ENCODE data around the gene URAD. TPM values are rescaled to one million over a fixed set of nuclear protein-coding genes. Genes with fewer than 3 reads are reported as not detected.
"Not testable (repeated sequence)": the region's sequence is repeated elsewhere in the genome, so short reads cannot be mapped to it uniquely, and the experiment has no call there.

The URAD gene
- total RNA-seq, 1 donor from 2014 or later, result not detected

- Mint-ChIP-seq H3K27ac (no peak overlapping the region), H3K36me3 (no peaks in the 10 kb centered on the region), H3K27me3 (ENCODE audit: low read depth) (peaks cover 17% of the 10 kb centered on the region), H3K9me3 (no peaks in the 10 kb centered on the region), H3K4me3 (no peak overlapping the region), H3K4me1 (peaks cover 11% of the 10 kb centered on the region)
- no peak for TF ChIP-seq CTCF (IDR thresholded peaks at IDR 0.05; ENCODE audit: unreplicated experiment)
- no peak for DNase-seq (ENCODE audit: low spot score in 2 of 2, unreplicated experiment in 2 of 2)
These were observed 25.8 kb upstream of the URAD start for GRCh38 chr13:28014301-28014700.

DNA sequence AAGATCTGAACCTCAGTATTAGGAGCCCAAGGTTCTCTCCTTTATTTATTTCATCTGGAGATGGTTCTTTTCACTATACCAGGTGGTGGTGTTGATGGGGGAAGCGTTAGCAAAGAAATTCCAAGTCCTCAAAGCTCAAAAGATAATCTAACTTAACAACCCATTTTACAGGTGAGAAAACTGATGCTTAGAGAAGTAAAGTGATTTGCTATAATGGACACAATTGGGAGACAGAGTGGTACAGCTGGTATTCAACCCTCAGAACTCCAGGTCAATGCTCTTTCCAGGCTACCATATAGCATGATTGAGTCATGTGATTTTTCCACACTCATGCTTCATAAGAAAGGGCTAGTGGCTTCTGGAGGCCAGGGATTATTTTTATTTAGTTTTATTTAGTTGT, 25.0 kb upstream of the URAD start:
- H3K27ac Mint-ChIP-seq, result no peak overlapping the region
- H3K4me3 Mint-ChIP-seq, result no peak overlapping the region
- no peak for TF ChIP-seq CTCF (IDR thresholded peaks at IDR 0.05; ENCODE audit: unreplicated experiment)
- no peak for DNase-seq (ENCODE audit: low spot score in 2 of 2, unreplicated experiment in 2 of 2)
- H3K27me3 Mint-ChIP-seq (ENCODE audit: low read depth), result peaks cover 19% of the 10 kb centered on the region
- H3K9me3 Mint-ChIP-seq, result no peaks in the 10 kb centered on the region
- peaks cover 7% of the 10 kb centered on the region for H3K4me1 Mint-ChIP-seq
- H3K36me3 Mint-ChIP-seq, result no peaks in the 10 kb centered on the region

DNA sequence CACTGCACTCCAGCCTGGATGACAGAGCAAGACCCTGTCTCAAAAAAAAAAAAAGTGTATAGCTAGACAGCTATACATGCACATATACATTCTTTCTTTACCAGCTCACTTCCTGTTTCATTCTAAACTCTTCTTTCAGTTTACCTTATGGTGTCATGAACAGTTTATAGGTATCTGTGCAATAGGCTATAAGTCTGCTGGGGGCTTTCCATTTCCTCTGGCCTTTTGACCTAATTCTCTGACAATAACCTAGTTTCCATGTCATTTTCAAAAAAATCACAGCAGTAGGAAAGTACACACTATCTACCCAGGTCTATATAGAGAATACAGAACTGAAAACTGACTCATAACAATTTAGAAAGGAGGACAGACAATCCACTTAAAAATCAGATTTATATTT, 24.4 kb upstream of the URAD start:
- DNase-seq (ENCODE audit: low spot score in 2 of 2, unreplicated experiment in 2 of 2), result no peak
- Mint-ChIP-seq H3K27ac (no peak overlapping the region), H3K4me3 (no peak overlapping the region), H3K27me3 (ENCODE audit: low read depth) (peaks cover 19% of the 10 kb centered on the region), H3K9me3 (no peaks in the 10 kb centered on the region), H3K4me1 (peaks cover 2% of the 10 kb centered on the region), H3K36me3 (no peaks in the 10 kb centered on the region)
- TF ChIP-seq CTCF (IDR thresholded peaks at IDR 0.05; ENCODE audit: unreplicated experiment), result no peak

- no peaks in the 10 kb centered on the region for H3K36me3 Mint-ChIP-seq
- no peak for TF ChIP-seq CTCF (IDR thresholded peaks at IDR 0.05; ENCODE audit: unreplicated experiment)
- no peak for DNase-seq (ENCODE audit: low spot score in 2 of 2, unreplicated experiment in 2 of 2)
- H3K9me3 Mint-ChIP-seq, result no peaks in the 10 kb centered on the region
- H3K27me3 Mint-ChIP-seq (ENCODE audit: low read depth), result peaks cover 19% of the 10 kb centered on the region
- peaks cover 2% of the 10 kb centered on the region for H3K4me1 Mint-ChIP-seq
- no peak overlapping the region for H3K4me3 Mint-ChIP-seq
- no peak overlapping the region for H3K27ac Mint-ChIP-seq
These were observed 23.9 kb upstream of the URAD start for GRCh38 chr13:28012383-28012782.

DNA sequence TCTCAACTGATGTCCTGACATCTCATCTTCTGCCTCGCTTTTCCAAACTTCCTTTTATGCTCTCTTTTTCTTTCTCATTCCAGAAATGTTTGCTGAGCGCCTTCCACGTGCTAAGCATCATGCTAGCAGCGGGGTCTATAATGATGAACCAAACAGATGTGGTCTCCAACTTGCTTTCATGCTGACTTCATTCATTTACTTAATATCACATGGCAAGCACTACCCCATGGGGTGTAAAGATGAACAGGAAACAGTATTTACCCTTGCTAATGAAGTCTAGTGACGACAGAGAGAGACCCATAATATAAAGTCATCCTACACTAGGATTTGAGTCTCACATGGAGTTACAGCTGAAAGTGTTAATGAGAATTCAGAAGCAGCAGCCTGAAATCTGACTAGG, 21.6 kb upstream of the URAD start:
- DNase-seq (ENCODE audit: low spot score in 2 of 2, unreplicated experiment in 2 of 2), result no peak
- TF ChIP-seq CTCF (IDR thresholded peaks at IDR 0.05; ENCODE audit: unreplicated experiment), result no peak
- no peak overlapping the region for H3K27ac Mint-ChIP-seq
- peaks cover 2% of the 10 kb centered on the region for H3K4me1 Mint-ChIP-seq
- peaks cover 17% of the 10 kb centered on the region for H3K27me3 Mint-ChIP-seq (ENCODE audit: low read depth)
- no peak overlapping the region for H3K4me3 Mint-ChIP-seq
- no peaks in the 10 kb centered on the region for H3K9me3 Mint-ChIP-seq
- H3K36me3 Mint-ChIP-seq, result no peaks in the 10 kb centered on the region

DNA sequence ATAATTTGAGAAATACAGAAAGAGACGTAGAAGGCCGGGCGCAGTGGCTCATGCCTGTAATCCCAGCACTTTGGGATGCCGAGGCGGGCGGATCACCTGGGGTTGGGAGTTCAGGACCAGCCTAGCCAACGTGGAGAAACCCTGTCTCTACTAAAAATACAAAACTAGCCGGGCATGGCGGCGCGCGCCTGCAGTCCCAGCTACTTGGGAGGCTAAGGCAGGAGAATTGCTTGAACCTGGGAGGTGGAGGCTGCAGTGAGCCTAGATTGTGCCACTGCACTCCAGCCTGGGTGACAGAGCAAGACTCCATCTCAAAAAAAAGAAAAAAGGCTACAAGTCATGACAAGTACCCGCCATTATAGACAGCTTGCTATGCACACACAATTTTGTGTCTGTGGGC, 16.5 kb upstream of the URAD start:
- not testable (repeated sequence) for H3K36me3 Mint-ChIP-seq; H3K27ac Mint-ChIP-seq; H3K4me3 Mint-ChIP-seq; H3K27me3 Mint-ChIP-seq (ENCODE audit: low read depth); DNase-seq (ENCODE audit: low spot score in 2 of 2, unreplicated experiment in 2 of 2); H3K9me3 Mint-ChIP-seq
- peaks cover 14% of the 10 kb centered on the region for H3K4me1 Mint-ChIP-seq

Data from mesothelial cell of epicardium (in vitro differentiated cells).